K562 (cell line): ENCODE measurements around the gene CNIH1. TPM values are rescaled to one million over a fixed set of nuclear protein-coding genes. Genes with fewer than 3 reads are reported as not detected.

Experiments used
- ATAC-seq: fragments of 200-7000 bp; cut with Tn5 transposase; 3 replicates; pipeline ENCODE4 v1.9.1; 2020; ENCODE audit warnings: moderate library complexity
- BruUV-seq: library from RNA; stranded (reverse); fragments of 400-500 nt; replicated peaks from 2 replicates; lab custom pipeline; 2021; lab: Mats Ljungman, UMichigan
- CTCF ChIA-PET: fragments of 300-600 bp; formaldehyde crosslinking; extraction: SDS; loops from one replicate; lab custom pipeline; 2021; ENCODE audit warnings: low intra/inter-chr PET ratio; lab: Yijun Ruan, JAX
- POLR2A ChIA-PET: fragments of 300-600, 350-650 bp; sonication (Branson Sonifier 250); formaldehyde crosslinking; extraction: SDS; loops from one replicate; lab custom pipeline; 2021; ENCODE audit warnings: antibody characterized with exemption, inconsistent platforms; lab: Yijun Ruan, JAX
- DNase-seq, 4 experiments: peaks; one replicate each; pipeline versions ENCODE4 v3.0.0 to v3.0.0-alpha.2; 2011 to 2018; ENCODE audit warnings: low spot score in 3 of 4, mixed read lengths in 3 of 4; ENCODE audit errors: extremely low read depth in 1 of 4
- FAIRE-seq: peaks from 2 replicates; lab custom pipeline; 2011; peaks lifted over from hg19 to GRCh38; lab: Jason Lieb, UNC
- H2AFZ ChIP-seq: 2 replicates; pipeline ENCODE4 v1.6.0; 2011; ENCODE audit warnings: low read depth, low read length, control low read depth, inconsistent platforms
- H3K27ac ChIP-seq: fragments of 200-600 bp; 3 replicates; pipeline ENCODE4 v1.8.0; 2011; ENCODE audit warnings: low read depth, mild to moderate bottlenecking, control low read depth, inconsistent platforms, low read length, moderate library complexity, mixed read lengths; ENCODE audit errors: extremely low read depth
- H3K27me3 ChIP-seq, 2 experiments: fragments of 300-600 bp in 1 of 2; 2 replicates in 1 of 2; 3 replicates in 1 of 2; pipeline versions ENCODE4 v1.6.0 to v1.8.0; 2011; ENCODE audit warnings: inconsistent platforms in 2 of 2, low read length in 2 of 2, mild to moderate bottlenecking in 1 of 2, mixed read lengths in 1 of 2, moderate library complexity in 1 of 2; ENCODE audit not compliant: control insufficient read depth in 2 of 2, insufficient read depth in 2 of 2
- H3K36me3 ChIP-seq: fragments of 300-600 bp; 3 replicates; pipeline ENCODE4 v1.8.0; 2011; ENCODE audit warnings: mild to moderate bottlenecking, low read length, inconsistent platforms; ENCODE audit not compliant: control insufficient read depth, insufficient read depth
- H3K4me1 ChIP-seq, 2 experiments: fragments of 200-600 bp in 1 of 2; replicated peaks in 1 of 2; 2 replicates in 1 of 2; 3 replicates in 1 of 2; pipeline versions ENCODE4 v1.5.1 to v1.8.0; 2011; ENCODE audit warnings: inconsistent platforms in 2 of 2, low read length in 2 of 2, mild to moderate bottlenecking in 1 of 2, mixed read lengths in 1 of 2, moderate library complexity in 1 of 2; ENCODE audit not compliant: control insufficient read depth in 2 of 2, insufficient read depth in 2 of 2
- H3K4me2 ChIP-seq: 2 replicates; pipeline ENCODE4 v1.6.1; 2011; ENCODE audit warnings: low read length, control low read depth, inconsistent platforms, mixed read lengths; ENCODE audit not compliant: insufficient read depth
- H3K4me3 ChIP-seq: fragments of 200-600 bp; sonication (generic), shearing (Covaris generic); 2 replicates; pipeline ENCODE4 v1.5.1; 2016; ENCODE audit warnings: control low read depth, inconsistent platforms
- H3K79me2 ChIP-seq: fragments of 200-600 bp; 3 replicates; pipeline ENCODE4 v1.8.0; 2011; ENCODE audit warnings: low read length, inconsistent platforms; ENCODE audit not compliant: control insufficient read depth, insufficient read depth
- H3K9ac ChIP-seq, 2 experiments: 2 replicates each; pipeline versions ENCODE4 v1.6.0 to v1.6.1; 2011; ENCODE audit warnings: low read depth in 2 of 2, low read length in 2 of 2, control low read depth in 1 of 2, inconsistent platforms in 1 of 2, mild to moderate bottlenecking in 1 of 2, mixed read lengths in 1 of 2; ENCODE audit not compliant: insufficient read depth in 1 of 2
- H3K9me1 ChIP-seq: one replicate; pipeline ENCODE4 v1.6.0; 2011; ENCODE audit warnings: inconsistent platforms, mild to moderate bottlenecking, low read length, moderate library complexity; ENCODE audit not compliant: control insufficient read depth, insufficient read depth
- H3K9me3 ChIP-seq: replicated peaks from 2 replicates; pipeline ENCODE4 v1.5.1; 2011; ENCODE audit warnings: low read depth, low read length, inconsistent platforms; ENCODE audit not compliant: control insufficient read depth, insufficient read depth
- H4K20me1 ChIP-seq: replicated peaks from 2 replicates; pipeline ENCODE4 v1.6.1; 2011; ENCODE audit warnings: low read length, inconsistent platforms, mixed read lengths; ENCODE audit not compliant: control insufficient read depth, insufficient read depth
- CBFA2T3 ChIP-seq: fragments of 450-650 bp; IDR thresholded peaks from 2 replicates; pipeline ENCODE4 v1.6.1; 2017
- THAP7 ChIP-seq: fragments of 250-450 bp; sonication (Bioruptor Pico); IDR thresholded peaks from 2 replicates; pipeline ENCODE4 v1.5.0; 2021
- ZNF134 ChIP-seq: fragments of 250-450 bp; sonication (Bioruptor Pico); conservative IDR thresholded peaks from 2 replicates; pipeline ENCODE4 v1.4.0; 2020
- ZNF449 ChIP-seq: fragments of 250-450 bp; sonication (Bioruptor Pico); IDR thresholded peaks from 2 replicates; pipeline ENCODE4 v1.8.0; 2022; ENCODE audit warnings: moderate library complexity, mild to moderate bottlenecking, inconsistent platforms
- ZNF512 ChIP-seq: IDR thresholded peaks from 2 replicates; pipeline ENCODE4 v1.6.1; 2016; ENCODE audit warnings: missing genetic modification characterization, missing compliant biosample characterization
- WGBS: fragments of 100-300 bp; shearing (Covaris generic); methylation state at CpG from one replicate; pipeline ENCODE4 v1.1.6; 2016; ENCODE audit warnings: low coverage, mixed read lengths; ENCODE audit not compliant: insufficient coverage; ENCODE audit errors: missing lambda C conversion rate; 5-methylcytosine and 5-hydroxymethylcytosine counted together
- in situ Hi-C: fragments of 300-500 bp; cut with MboI; formaldehyde crosslinking; loops from 4 replicates; pipeline ENCODE4 v1.15.0; 2018; ENCODE audit warnings: inconsistent platforms, mixed read lengths
- intact Hi-C: fragments of 100-400 bp; cut with micrococcal nuclease; formaldehyde crosslinking; loops from 2 replicates; pipeline ENCODE4 v1.14.2; 2022
- polyA plus RNA-seq, 8 experiments: library from polyadenylated mRNA; depleted of rRNA in 4 of 8; stranded (reverse) in 5 of 8; unstranded in 3 of 8; fragments of >200 nt; fragmentation: Nextera tagmentation in 2 of 8; fragmentation: Illumina TruSeq in 1 of 8; extraction: Ambion mirVana in 2 of 8; extraction: Trizol in 1 of 8; gene quantifications; 2 replicates each; pipeline versions ENCODE4 v1.2.1 to v1.2.3, GENCODE V29; 2011 to 2014; ENCODE audit warnings: inconsistent platforms in 1 of 8, missing spikeins in 1 of 8
- total RNA-seq, 7 experiments: library from RNA; depleted of rRNA in 6 of 7; stranded (reverse); fragments of >200 nt in 6 of 7; fragmentation: Illumina TruSeq in 2 of 7; extraction: Trizol in 2 of 7; gene quantifications; 2 replicates each; pipeline versions ENCODE4 v1.2.1 to v1.2.3, GENCODE V29; 2011 to 2021; ENCODE audit warnings: low replicate concordance in 1 of 7

CNIH1 gene
- total and polyA plus RNA-seq, 9 of the 15 experiments (the other 6 are each of a cell fraction or from before 2014, with no cell fraction given): 13.9 to 283 (median 77.3) TPM

GRCh38 chr14:54395284-54395683, 45.9 kb downstream of the CNIH1 start:
- ATAC-seq (no peak), DNase-seq (no peak), FAIRE-seq (no peak)
- Histone ChIP-seq H3K36me3 (peaks cover 6% of the 10 kb centered on the region; the same call in 1 of the 3 replicates), H3K27ac (no peak overlapping the region), H3K9me3 (no peaks in the 10 kb centered on the region), H2AFZ (no peak overlapping the region), H3K9me1 (no peaks in the 10 kb centered on the region), H3K9ac (no peak overlapping the region), H3K79me2 (peaks cover 13% of the 10 kb centered on the region), H4K20me1 (no peaks in the 10 kb centered on the region), H3K4me2 (no peak overlapping the region), H3K4me1 (peaks cover 15% of the 10 kb centered on the region in 2 experiments; a peak in 4 of 5 replicates), H3K4me3 (no peak overlapping the region), H3K27me3 (peaks cover 0 to 9% of the 10 kb centered on the region in 2 experiments; a peak in 2 of 5 replicates)
- peak; percentile 74 for TF ChIP-seq ZNF134
- TF ChIP-seq CBFA2T3: no peak
- TF ChIP-seq THAP7 (CRISPR knock-in tag): no peak
- TF ChIP-seq ZNF449 (CRISPR knock-in tag): no peak
- TF ChIP-seq ZNF512 (tag): no peak
- CTCF ChIA-PET: no interaction called here
- intact Hi-C loops (no loop called here), in situ Hi-C loops (no loop called here)
- no TSS peak for BruUV-seq
- POLR2A ChIA-PET: no interaction called here
- 43% methylated on average over 3 of the region's 4 CpGs for WGBS
